PC-3 (cell line): ENCODE results near the gene ANKRD22.

Experiments used
- CTCF ChIP-seq: fragments of 300-600 bp; sonication (generic); conservative IDR thresholded peaks from 2 replicates; pipeline ENCODE4 v1.5.1; 2017; ENCODE audit warnings: antibody characterized with exemption, low read depth, mild to moderate bottlenecking, low read length
- EZH2 ChIP-seq: fragments of 300-600 bp; sonication (generic); IDR thresholded peaks from one replicate; pipeline ENCODE4 v1.6.1; 2017; ENCODE audit warnings: antibody characterized with exemption, mild to moderate bottlenecking, low read length; ENCODE audit not compliant: unreplicated experiment
- EZH2phosphoT487 ChIP-seq: fragments of 300-600 bp; sonication (generic); IDR thresholded peaks from 2 replicates; pipeline ENCODE4 v1.6.1; 2018; ENCODE audit warnings: mild to moderate bottlenecking, antibody characterized with exemption, low read length, borderline replicate concordance

GRCh38 chr10:88827671-88828070 is 24.0 kb downstream of the ANKRD22 start:
- TF ChIP-seq EZH2 (no peak), CTCF (no peak), EZH2phosphoT487 (no peak)
